Upper lobe of left lung (tissue), 4 donors: Measurements from ENCODE around the gene ZNF627.

Experiments used
- CTCF ChIP-seq, 6 experiments: fragments of 450-650 bp in 4 of 6; fragments of 200-600 bp in 2 of 6; sonication (generic) in 2 of 6; IDR thresholded peaks; one replicate each; pipeline ENCODE4 v1.5.1; 2016 to 2019; ENCODE audit warnings: antibody characterized with exemption in 6 of 6
- POLR2A ChIP-seq, 4 donors: fragments of 450-650 bp; IDR thresholded peaks; one replicate each; pipeline ENCODE4 v1.5.1; 2016 to 2017; ENCODE audit warnings: antibody characterized with exemption in 4 of 4, mild to moderate bottlenecking in 2 of 4

- TF ChIP-seq CTCF (IDR thresholded peaks at IDR 0.05) (no peak), POLR2A (IDR thresholded peaks at IDR 0.05) (no peak)
Measured at GRCh38 chr19:11642902-11643301, 45.6 kb downstream of the ZNF627 start.
